ENCODE results near the gene CLNK.

Gene CLNK

GRCh38 chr4:10655968-10656367 is 28.6 kb downstream of the CLNK start:
- Histone ChIP-seq H3K27ac (ENCODE audit: low read length) (no peak overlapping the region), H3K9me3 (ENCODE audit: insufficient read depth, low read length) (no peaks in the 10 kb centered on the region), H3K79me2 (ENCODE audit: low read length) (no peaks in the 10 kb centered on the region), H3K4me3 (ENCODE audit: low read length) (no peak overlapping the region), H4K20me1 (ENCODE audit: insufficient read depth, low read length) (no peaks in the 10 kb centered on the region), H3K4me1 (ENCODE audit: low read length) (peaks cover 4% of the 10 kb centered on the region; the same call in 1 of the 2 replicates), H3K36me3 (replicated peaks; ENCODE audit: low read depth, low read length) (no peaks in the 10 kb centered on the region), H3K4me2 (ENCODE audit: low read length) (no peak overlapping the region), H3K27me3 (ENCODE audit: low read depth, low read length) (no peaks in the 10 kb centered on the region), H3K9ac (ENCODE audit: low read length) (no peak overlapping the region), H2AFZ (ENCODE audit: low read depth, low read length) (no peak overlapping the region)
- no peak for TF ChIP-seq CTCF (IDR thresholded peaks at IDR 0.05; ENCODE audit: low read depth, low read length)
- TF ChIP-seq EZH2phosphoT487 (IDR thresholded peaks at IDR 0.05; ENCODE audit: low read depth) = no peak

- Histone ChIP-seq H3K36me3 (replicated peaks; ENCODE audit: low read depth, low read length) (no peaks in the 10 kb centered on the region), H3K4me3 (ENCODE audit: low read length) (no peak overlapping the region)
- no peak for TF ChIP-seq EZH2phosphoT487 (IDR thresholded peaks at IDR 0.05; ENCODE audit: low read depth)
- TF ChIP-seq CTCF (IDR thresholded peaks at IDR 0.05; ENCODE audit: low read depth, low read length) = no peak
Measured at GRCh38 chr4:10648479-10648878, 36.1 kb downstream of the CLNK start.

GRCh38 chr4:10647846-10648245 is 36.7 kb downstream of the CLNK start:
- H3K4me1 ChIP-seq (ENCODE audit: low read length) = no peaks in the 10 kb centered on the region
- H3K27ac ChIP-seq (ENCODE audit: low read length) = no peak overlapping the region
- H3K4me3 ChIP-seq (ENCODE audit: low read length) = no peak overlapping the region
- TF ChIP-seq CTCF (IDR thresholded peaks at IDR 0.05; ENCODE audit: low read depth, low read length) = no peak
- TF ChIP-seq EZH2phosphoT487 (IDR thresholded peaks at IDR 0.05; ENCODE audit: low read depth) = no peak
- no peaks in the 10 kb centered on the region for H3K9me3 ChIP-seq (ENCODE audit: insufficient read depth, low read length)
- no peak overlapping the region for H3K4me2 ChIP-seq (ENCODE audit: low read length)
- H2AFZ ChIP-seq (ENCODE audit: low read depth, low read length) = no peak overlapping the region
- H3K9ac ChIP-seq (ENCODE audit: low read length) = no peak overlapping the region
- H3K27me3 ChIP-seq (ENCODE audit: low read depth, low read length) = no peaks in the 10 kb centered on the region
- no peaks in the 10 kb centered on the region for H4K20me1 ChIP-seq (ENCODE audit: insufficient read depth, low read length)
- H3K79me2 ChIP-seq (ENCODE audit: low read length) = no peaks in the 10 kb centered on the region
- no peaks in the 10 kb centered on the region for H3K36me3 ChIP-seq (replicated peaks; ENCODE audit: low read depth, low read length)

More at GRCh38 chr4:10648479-10648878, 36.1 kb downstream of the CLNK start:
- Histone ChIP-seq H3K79me2 (ENCODE audit: low read length) (no peaks in the 10 kb centered on the region), H3K27me3 (ENCODE audit: low read depth, low read length) (no peaks in the 10 kb centered on the region), H3K9ac (ENCODE audit: low read length) (no peak overlapping the region), H3K4me2 (ENCODE audit: low read length) (no peak overlapping the region), H4K20me1 (ENCODE audit: insufficient read depth, low read length) (no peaks in the 10 kb centered on the region), H2AFZ (ENCODE audit: low read depth, low read length) (no peak overlapping the region), H3K27ac (ENCODE audit: low read length) (no peak overlapping the region), H3K9me3 (ENCODE audit: insufficient read depth, low read length) (no peaks in the 10 kb centered on the region), H3K4me1 (ENCODE audit: low read length) (no peaks in the 10 kb centered on the region)

- H3K4me1 ChIP-seq (ENCODE audit: low read length) = no peaks in the 10 kb centered on the region
- H3K27ac ChIP-seq (ENCODE audit: low read length) = no peak overlapping the region
- H4K20me1 ChIP-seq (ENCODE audit: insufficient read depth, low read length) = no peaks in the 10 kb centered on the region
- no peaks in the 10 kb centered on the region for H3K27me3 ChIP-seq (ENCODE audit: low read depth, low read length)
- no peak overlapping the region for H2AFZ ChIP-seq (ENCODE audit: low read depth, low read length)
- TF ChIP-seq CTCF (IDR thresholded peaks at IDR 0.05; ENCODE audit: low read depth, low read length) (no peak), EZH2phosphoT487 (IDR thresholded peaks at IDR 0.05; ENCODE audit: low read depth) (no peak)
- H3K9ac ChIP-seq (ENCODE audit: low read length) = no peak overlapping the region
- H3K9me3 ChIP-seq (ENCODE audit: insufficient read depth, low read length) = 0 out of 2 replicates have a peak, but pooled peaks cover 3% of the 10 kb centered on the region
- H3K4me2 ChIP-seq (ENCODE audit: low read length) = no peak overlapping the region
- no peaks in the 10 kb centered on the region for H3K36me3 ChIP-seq (replicated peaks; ENCODE audit: low read depth, low read length)
- H3K79me2 ChIP-seq (ENCODE audit: low read length) = no peaks in the 10 kb centered on the region
- H3K4me3 ChIP-seq (ENCODE audit: low read length) = no peak overlapping the region
Measured at GRCh38 chr4:10643600-10644425, 40.8 kb downstream of the CLNK start.

Data from OCI-LY3 (cell line).